GM18519 (cell line): ENCODE results near the gene CCDC110.

Experiments used
- ATAC-seq: cut with Tn5 transposase; IDR thresholded peaks from one replicate; pipeline ENCODE4 v1.9.1; 2021; ENCODE audit warnings: mild to moderate bottlenecking, moderate library complexity; ENCODE audit not compliant: unreplicated experiment, low FRiP score

The CCDC110 gene

DNA sequence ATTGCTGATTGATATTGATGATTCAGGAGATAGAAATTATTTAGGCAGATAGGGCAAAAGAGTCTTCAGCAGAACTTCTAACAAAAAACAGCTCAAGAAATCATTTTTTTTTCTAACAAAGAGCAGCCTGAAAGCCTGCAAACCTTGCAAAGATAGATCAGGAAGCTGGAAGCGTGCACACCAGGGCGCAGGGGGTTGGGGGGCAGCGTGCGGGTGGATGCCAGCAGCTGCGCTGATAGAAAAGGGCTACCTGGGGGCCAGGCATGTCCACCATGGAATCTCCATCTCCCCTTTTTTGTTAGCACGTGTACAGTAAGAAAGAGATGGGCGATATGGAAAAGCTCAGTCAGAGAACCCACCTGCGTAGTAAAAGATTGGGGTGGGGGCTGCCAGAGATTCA lies 1.7 kb upstream of the CCDC110 start:
- no peak for ATAC-seq

- ATAC-seq: no peak
Observed at GRCh38 chr4:185472103-185472542, 590 bp upstream of the CCDC110 start.

DNA sequence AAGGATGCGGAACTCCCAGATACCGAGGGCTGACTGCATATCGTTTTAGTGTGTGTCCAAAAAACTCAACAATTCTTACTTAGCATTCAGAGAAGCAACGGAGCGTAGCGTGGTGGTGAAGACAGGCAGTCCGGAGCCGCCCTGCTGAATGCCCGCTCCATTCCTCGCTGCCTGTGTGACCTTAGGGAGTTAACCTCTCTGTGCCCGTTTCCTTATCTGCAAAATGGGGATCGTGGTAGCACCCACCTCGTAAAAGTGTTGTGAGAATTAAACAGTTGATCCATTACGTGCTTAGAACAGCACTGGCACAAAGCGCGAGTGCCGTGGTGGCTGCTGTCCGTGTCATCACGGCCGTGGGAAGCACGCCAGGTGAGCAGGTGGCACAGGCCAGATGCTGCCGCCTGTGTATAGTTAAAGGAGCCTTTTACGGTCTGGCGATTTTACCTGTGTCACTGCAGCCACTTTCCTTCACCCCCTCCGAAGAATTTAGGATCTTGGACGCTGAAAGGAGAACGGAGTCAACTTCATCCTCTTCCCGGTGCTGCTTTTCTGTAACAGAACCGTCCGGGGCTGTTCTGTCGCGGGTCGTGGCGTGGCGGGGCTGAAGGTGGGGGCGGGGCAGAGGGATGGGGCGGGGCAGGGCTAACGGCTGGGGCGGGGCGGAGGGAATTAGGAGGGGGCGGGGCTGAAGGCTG lies 885 bp downstream of the CCDC110 start:
- ATAC-seq: no peak

- ATAC-seq: no peak
Observed at GRCh38 chr4:185469580-185470154, 1.9 kb downstream of the CCDC110 start.

GRCh38 chr4:185468999-185469398 lies 2.5 kb downstream of the CCDC110 start:
- no peak for ATAC-seq

GRCh38 chr4:185467991-185468390 lies 3.5 kb downstream of the CCDC110 start:
- no peak for ATAC-seq

DNA sequence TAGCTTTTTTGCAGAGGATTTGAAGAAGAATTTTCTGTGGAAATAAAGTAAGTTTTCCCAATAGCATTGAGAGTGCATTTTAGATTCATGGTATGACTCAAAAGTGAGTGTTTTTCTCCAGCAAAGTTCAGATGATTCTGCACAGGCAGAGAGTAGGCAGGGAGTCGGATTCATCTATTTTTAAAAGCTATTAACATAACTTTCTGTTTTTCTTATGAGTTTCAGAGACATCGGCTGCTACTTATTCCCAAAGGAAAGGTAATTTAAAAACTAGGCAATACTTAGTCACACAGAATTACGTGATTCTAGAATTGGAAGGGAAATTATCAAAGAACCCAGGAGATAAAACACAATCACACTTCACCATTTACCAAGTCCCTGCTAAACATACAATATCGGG lies 4.4 kb downstream of the CCDC110 start:
- no peak for ATAC-seq

DNA sequence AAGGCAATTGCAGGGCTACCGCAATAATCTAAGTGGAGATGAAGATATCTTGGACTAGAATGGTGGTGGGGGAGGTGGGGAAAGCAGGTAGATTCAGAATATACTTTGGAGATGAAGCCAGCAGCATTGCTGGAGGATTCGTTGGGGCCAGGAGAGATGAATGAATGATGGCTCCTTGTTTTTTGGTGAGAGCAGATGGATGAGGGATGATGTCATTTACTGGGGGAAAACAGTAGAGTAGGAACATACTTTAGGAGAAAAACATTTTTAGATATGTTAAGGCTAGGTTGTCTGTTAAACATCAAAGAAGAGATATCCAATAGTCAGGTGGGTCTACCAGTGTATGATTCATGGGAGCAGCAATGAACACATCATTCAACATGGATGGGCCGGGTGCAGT lies 5.8 kb downstream of the CCDC110 start:
- no peak for ATAC-seq

GRCh38 chr4:185464887-185465286 lies 6.6 kb downstream of the CCDC110 start:
- no peak for ATAC-seq

GRCh38 chr4:185464183-185464582 lies 7.3 kb downstream of the CCDC110 start:
- ATAC-seq: no peak

DNA sequence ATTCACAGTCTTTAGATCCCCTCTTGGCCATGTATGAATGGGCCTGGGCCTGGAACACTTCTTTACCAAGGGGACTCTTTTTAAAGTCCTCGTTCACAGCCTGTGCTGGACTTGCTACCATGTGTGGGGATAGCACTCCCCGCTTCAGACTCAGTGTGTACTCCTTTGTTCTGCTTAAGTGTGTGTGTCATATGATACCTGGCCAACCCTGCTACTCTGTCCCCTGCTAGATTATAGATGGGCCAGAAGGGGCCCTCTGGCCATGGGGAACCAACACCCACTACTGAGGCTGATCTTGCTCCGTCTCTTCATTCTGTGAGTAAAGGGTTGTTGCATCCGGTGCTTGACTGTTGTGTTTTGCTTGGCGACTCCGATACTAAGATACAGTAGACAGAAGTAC lies 8.0 kb downstream of the CCDC110 start:
- no peak for ATAC-seq

GRCh38 chr4:185461565-185461964 lies 10.0 kb downstream of the CCDC110 start:
- ATAC-seq: no peak

DNA sequence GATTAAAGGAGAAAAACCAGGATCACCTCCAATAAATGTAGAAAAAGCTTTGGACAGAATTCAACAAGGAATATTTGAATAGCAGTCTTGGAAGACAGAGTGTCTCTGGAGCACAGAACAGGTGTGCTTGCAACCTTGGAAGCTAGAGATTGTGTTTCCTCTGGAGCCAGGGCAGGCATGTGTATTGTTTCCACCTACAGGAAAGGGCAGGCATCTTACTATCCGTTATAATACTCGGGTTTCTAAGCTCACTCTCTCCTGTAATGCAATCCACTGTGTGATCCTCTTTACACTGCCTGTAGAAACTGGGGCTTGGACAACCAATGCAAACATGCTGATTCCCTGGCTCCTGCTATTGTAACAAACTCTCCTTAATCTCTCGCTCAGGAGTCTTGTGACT lies 14.4 kb downstream of the CCDC110 start:
- ATAC-seq: no peak

GRCh38 chr4:185456131-185456530 lies 15.4 kb downstream of the CCDC110 start:
- ATAC-seq: no peak

GRCh38 chr4:185445209-185445608 lies 26.3 kb downstream of the CCDC110 start:
- ATAC-seq: no peak

DNA sequence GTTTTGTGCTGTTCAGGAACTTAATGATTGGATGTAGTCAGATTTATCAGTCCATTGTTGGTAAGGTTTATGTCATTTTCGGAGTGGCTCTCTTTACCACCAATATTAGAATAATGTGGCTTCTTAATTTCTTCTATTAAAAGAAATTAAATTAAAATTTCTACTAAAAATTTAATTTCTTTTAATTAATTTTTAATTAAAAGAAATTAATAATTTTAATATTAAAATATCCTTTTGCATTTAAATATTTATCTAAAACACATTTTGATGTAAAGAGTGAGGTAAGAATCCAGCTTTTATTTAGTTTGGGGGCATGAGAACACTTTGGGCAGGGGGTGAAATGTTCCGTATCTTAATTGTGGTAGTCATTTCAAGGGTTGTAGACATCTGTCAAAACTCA lies 30.1 kb downstream of the CCDC110 start:
- no peak for ATAC-seq

- ATAC-seq: peak; percentile 47
Observed at GRCh38 chr4:185437809-185438208, 33.7 kb downstream of the CCDC110 start.

- no peak for ATAC-seq
Observed at GRCh38 chr4:185435466-185435865, 36.1 kb downstream of the CCDC110 start.

DNA sequence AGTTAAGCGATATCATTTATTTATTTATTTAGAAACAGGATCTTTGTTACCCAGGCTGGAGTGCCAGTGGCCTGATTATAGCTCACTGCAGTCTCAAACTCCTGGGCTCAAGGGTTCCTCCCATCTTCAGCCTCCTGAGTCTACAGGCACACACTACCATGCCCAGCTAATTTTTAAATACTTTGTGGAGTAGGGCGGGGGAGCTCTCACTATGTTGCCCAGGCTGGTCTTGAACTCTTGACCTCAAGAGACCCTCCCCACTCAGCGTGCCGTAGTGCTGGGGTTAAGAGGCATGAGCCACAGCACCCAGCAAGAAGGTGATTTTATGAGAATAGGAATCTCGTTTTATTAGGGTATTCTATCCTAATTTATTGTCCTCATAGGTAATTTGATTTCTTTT lies 41.9 kb downstream of the CCDC110 start:
- no peak for ATAC-seq

DNA sequence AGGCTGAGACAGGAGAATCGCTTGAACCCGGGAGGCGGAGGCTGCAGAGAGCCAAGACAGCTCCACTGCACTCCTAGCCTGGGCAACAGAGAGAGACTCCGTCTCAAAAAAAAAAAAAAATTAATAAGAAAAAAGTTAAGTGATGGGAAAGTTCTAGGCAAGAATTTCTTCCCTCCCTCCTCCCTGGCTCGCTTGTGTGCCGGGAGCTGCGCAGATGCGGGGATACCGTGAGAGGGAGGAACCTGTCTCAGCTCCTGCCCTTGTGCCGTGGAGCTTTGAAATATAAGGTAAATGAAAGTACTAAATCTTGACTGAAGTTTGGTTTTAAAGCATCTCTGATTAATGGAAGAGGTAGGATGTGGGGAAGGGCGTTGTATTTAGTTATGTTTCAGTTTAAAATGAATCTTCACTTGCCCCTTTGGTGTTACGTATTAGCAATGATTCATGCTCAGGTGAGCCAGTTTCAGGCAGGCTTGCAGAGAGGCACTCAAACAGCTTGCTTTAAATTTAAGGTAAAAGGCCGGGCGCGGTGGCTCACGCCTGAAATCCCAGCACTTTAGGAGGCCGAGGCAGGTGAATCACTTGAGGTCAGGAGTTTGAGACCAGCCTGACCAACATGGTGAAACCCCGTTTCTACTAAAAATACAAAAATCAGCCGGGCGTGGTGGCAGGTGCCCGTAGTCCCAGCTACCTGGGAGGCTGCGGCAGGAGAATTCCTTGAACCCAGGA lies 44.4 kb downstream of the CCDC110 start:
- ATAC-seq: no peak

GRCh38 chr4:185425647-185426352 lies 45.7 kb downstream of the CCDC110 start, which contains the start of gene UFSP2:
Gene UFSP2 (minus strand): TSS chr4:185425964. CDS start chr4:185425868, 96 bp downstream.
- ATAC-seq: peak; percentile 88
